Amniotic stem cell (primary cell): Measurements from ENCODE around the gene NNT.
"Not testable (repeated sequence)": the region's sequence is repeated elsewhere in the genome, so short reads cannot be mapped to it uniquely, and the experiment has no call there.

Experiments used
- DNase-seq: peaks from one replicate; lab custom pipeline; 2025; lab: John Stamatoyannopoulos, UW

Gene NNT

DNA sequence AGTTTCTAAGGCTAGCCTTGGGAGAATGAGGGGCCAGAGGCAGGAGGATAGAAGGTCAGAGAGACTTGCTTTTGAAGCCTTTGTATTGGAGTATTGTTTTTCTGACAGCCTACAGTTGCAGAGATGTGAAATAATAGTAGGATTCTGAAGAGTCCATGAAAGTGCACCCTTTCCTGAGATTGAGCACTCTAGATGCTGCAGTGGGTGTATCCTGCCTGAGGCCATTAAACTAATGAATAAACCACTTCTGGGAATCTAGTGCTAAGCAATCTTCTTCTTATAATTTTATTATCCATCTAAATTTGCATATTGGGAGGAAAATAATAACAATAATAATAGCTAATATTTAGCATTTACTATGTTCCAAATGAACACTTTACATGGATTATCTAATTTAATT, 19.3 kb upstream of the NNT start:
- no peak for DNase-seq

DNA sequence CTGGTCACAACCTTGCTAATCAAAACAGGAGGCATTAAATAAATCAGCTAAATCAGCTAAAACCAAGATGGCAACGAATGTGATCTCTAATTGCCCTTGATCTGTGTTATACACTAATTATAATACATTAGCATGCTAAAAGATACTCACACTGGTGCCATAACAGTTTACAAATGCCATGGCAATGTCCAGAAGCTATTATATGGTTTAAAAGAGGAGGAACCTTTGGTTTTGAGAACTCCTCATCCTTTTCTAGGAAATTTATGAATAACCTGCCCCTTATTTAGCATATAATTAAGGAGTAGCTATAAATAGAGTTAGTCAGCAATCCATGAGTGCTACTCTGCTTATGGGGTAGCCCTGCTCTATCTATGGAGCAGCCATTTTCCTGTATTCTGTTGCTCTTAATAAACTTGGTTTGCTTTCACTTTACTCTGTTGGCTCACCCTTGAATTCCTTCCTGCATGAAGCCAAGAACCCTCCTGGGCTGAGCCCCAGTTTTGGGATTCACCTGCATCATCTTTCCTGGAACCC, 18.7 kb upstream of the NNT start:
- no peak for DNase-seq

- DNase-seq, result no peak
Measured at GRCh38 chr5:43588842-43589241, 14.1 kb upstream of the NNT start.

GRCh38 chr5:43589310-43589709, 13.7 kb upstream of the NNT start:
- DNase-seq, result no peak

DNA sequence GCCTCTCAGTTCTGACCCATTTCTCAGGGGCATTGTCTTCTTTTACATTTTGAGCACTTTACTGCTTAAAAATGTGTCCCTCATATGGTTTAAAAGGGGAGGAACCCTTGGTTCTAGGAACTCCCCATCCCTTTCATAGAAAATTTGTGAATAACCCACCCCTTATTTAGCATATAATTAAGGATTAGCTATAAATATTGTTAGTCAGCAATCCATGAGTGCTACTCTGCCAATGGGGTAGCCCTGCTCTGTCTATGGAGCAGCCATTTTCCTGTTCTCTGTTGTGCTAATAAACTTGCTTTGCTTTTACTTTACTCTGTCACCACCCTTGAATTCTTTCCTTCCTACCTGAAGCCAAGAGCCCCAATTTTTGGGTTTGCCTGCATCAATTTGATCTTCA, 12.3 kb upstream of the NNT start:
- no peak for DNase-seq

DNA sequence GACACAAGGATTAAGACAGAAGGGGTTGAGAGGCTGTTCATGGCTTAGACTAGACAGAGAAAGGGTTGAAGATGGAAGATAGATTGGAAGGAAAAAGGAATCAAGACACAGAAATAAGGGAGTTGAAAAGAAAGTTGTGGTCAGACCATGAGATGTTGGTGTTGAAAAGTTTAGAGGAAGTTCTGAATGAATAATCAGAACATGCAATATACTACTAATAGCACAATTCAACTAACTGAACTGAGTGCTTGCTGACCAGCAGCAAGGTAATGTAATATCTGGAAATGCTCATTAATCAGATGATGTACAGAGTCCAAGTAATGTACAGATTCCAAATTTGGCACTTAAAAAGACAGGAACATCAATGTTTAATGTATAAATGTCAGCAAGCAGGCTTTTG, 10.6 kb upstream of the NNT start:
- DNase-seq, result no peak

- not testable (repeated sequence) for DNase-seq
Measured at GRCh38 chr5:43598927-43599326, 4.1 kb upstream of the NNT start.

DNA sequence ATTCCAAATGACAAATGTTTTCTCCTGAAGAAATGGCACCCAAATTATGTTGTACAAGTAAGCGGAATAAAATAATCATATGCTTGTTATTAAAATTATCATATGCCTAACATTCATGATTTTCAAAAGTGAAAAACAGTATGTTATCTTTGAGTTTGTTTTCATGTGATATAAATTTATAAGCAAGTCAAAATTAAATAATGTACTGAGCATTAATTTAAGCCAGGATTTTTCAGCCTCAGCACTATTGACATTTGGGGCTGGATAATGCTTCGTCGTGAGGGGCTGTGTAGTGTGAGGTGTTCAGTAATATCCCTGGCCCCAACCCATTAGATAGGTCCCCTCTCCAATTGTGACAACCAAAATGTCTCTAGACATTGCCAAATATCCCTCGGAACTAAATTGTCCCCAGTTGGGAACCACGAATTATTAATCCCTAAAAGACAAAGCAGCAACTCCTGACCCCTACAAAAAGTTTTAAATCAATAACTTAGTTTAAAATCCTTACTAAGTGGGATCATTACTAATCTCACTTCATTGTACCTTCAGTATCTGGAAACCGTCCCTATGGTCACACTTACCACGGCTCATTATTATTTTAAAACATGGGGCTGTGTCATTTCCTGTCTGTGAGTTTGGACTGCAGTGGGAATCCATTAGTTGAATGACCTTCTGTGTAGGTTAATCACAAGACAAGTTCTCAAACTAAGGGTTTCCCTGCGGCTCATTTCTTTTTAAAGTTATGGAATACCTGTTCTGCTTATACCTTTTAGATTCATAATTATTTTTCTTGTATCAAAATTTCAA, 1.3 kb upstream of the NNT start:
- DNase-seq, result no peak

- DNase-seq, result no peak
Measured at GRCh38 chr5:43603344-43604217, 601 bp downstream of the NNT start.

- no peak for DNase-seq
Measured at GRCh38 chr5:43604699-43605098, 1.7 kb downstream of the NNT start.

GRCh38 chr5:43606351-43606750, 3.4 kb downstream of the NNT start:
- no peak for DNase-seq

DNA sequence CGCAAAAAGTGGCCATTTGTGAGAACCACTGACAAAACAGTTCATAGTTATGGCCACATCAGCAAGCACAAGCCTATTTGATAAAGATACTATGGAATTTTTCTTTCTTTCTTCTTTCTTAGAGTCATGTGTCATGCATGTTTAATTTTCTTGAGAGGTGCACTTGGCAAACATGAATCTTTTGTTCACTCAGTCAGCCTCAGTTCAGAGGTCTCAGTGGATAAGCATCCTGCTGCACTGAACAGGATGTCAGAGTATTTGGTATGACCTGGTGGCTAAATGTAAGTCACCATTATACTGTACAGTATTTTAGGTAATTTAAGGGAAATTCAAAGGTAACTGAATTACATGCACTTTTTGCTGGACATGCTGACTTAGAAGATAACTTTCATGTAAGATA, 5.4 kb downstream of the NNT start:
- DNase-seq, result no peak

- DNase-seq, result no peak
Measured at GRCh38 chr5:43609752-43610151, 6.8 kb downstream of the NNT start.

DNA sequence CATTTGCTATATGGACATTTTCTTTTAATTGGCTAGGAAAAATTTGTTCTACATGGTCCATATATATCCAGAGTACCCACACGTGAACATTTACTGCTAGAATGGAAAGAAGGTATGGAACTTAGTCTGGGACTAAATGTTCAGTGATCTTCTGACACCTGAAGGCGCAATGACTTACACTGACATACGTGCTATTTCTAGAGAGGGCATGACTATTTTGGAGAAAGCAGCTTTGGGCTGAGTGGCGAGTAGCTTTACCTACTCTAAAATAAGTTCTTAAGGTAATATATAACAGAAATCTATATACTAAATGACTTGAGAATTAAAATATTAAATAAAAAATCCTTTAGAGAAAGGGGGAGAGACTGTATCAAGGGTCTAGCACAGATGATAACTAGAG, 10.4 kb downstream of the NNT start:
- no peak for DNase-seq

DNA sequence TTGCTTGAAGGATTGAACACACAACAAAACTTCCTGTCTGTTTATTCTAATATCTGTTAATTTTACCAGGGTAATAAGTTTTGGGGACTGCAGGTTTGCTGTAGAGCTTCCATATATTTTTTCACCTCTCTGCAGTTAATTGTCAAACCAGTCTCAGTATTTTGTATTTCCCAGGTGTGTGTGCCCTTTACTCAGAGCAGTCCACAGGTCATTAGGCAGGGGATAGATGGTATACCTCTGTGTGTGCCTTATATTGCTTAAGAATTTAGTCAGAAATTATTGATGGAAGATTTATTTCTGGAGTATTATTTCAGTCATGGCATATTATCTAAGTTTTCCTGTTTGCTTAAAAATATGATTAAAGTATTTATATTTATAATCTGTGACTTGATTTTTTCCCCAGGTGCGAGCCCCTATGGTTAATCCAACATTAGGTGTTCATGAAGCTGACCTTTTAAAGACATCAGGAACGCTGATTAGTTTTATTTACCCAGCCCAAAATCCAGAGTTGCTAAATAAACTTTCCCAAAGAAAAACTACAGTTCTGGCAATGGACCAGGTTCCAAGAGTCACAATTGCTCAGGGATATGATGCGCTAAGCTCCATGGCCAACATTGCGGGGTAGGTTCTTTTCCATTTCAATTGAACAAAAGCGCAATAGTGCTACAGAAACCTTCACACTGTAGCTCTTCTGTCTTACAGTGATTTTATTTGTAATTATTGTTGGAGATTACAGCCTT, 12.6 kb downstream of the NNT start:
- no peak for DNase-seq

DNA sequence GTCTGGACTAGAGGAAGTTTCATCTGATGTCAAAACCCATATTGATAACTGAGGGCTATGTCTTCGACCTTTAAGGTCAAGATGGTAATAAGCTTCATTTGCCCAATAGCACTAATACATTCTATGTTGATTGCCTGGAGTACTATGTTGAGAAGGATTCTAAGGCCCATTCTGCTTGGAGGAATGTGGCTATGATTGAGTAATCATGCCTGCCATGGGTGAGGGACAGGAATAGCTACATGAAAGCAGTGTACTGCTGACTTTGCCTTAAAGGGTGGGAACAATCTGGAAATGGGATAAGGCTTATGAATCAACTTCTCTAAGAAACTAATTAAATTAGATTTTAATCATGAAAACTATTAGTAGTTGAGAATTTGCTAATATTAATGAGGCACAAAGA, 13.6 kb downstream of the NNT start:
- DNase-seq, result no peak

- DNase-seq, result no peak
Measured at GRCh38 chr5:43619380-43619779, 16.4 kb downstream of the NNT start.

- no peak for DNase-seq
Measured at GRCh38 chr5:43619911-43620310, 16.9 kb downstream of the NNT start.

GRCh38 chr5:43620944-43621505, 18.0 kb downstream of the NNT start:
- no peak for DNase-seq

- DNase-seq, result no peak
Measured at GRCh38 chr5:43622074-43622473, 19.1 kb downstream of the NNT start.

DNA sequence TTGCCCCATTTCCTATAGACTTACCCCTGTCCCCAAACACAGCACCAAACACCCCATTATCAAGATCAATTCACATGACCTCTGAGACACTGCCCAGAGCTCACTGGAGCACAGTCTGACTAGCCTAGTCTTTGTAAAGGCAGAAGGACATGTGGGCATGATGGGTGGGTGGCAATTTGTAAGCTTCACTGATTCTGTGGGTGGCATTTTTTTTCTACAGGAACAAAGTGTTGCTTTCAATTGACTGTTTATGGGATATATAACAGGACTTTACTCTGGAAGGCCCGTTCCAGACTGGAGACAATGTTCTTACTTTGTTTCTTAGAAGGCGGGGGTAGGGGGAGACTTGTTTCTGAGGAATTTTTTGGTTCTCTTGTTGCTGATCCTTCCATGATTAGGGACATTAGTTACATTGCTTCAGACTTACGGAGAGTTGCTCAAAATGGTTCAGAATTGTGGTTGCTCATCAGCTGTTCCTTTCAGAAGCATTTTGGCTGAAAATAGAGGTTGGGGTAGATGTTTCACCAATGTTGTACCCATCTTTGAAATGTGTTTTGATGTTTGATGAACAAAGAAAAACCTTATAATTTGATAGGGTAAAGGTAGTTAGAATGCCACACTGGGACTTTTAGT, 20.2 kb downstream of the NNT start:
- DNase-seq, result no peak

GRCh38 chr5:43627028-43627427, 24.0 kb downstream of the NNT start:
- DNase-seq, result no peak
